ENCODE data around the gene TFPI. TPM values are rescaled to one million over a fixed set of nuclear protein-coding genes. Genes with fewer than 3 reads are reported as not detected.
"Not testable (repeated sequence)": the region's sequence is repeated elsewhere in the genome, so short reads cannot be mapped to it uniquely, and the experiment has no call there.

The TFPI gene
- total RNA-seq, 1 experiment from 2014 or later = 16.0 TPM

GRCh38 chr2:187566712-187567111, 12.5 kb upstream of the TFPI start:
- Histone ChIP-seq H3K27me3 (ENCODE audit: low read length) (no peaks in the 10 kb centered on the region), H3K36me3 (ENCODE audit: low read depth, low read length) (no peaks in the 10 kb centered on the region), H3K79me2 (ENCODE audit: low read length) (no peaks in the 10 kb centered on the region), H3K9me3 (ENCODE audit: low read length) (no peaks in the 10 kb centered on the region), H3K4me1 (ENCODE audit: insufficient read depth, low read length) (no peaks in the 10 kb centered on the region), H4K20me1 (ENCODE audit: low read length) (no peaks in the 10 kb centered on the region), H3K27ac (ENCODE audit: low read length) (no peak overlapping the region), H3F3A (ENCODE audit: low read length, unreplicated experiment) (no peaks in the 10 kb centered on the region), H3K9ac (ENCODE audit: low read length) (no peak overlapping the region), H3K4me3 (ENCODE audit: low read length) (no peak overlapping the region), H2AFZ (ENCODE audit: low read length) (no peak overlapping the region), H3K9me2 (replicated peaks; ENCODE audit: low read length) (no peaks in the 10 kb centered on the region), H3K4me2 (ENCODE audit: low read length) (no peak overlapping the region)
- CTCF ChIA-PET = interaction anchor here (1.0 kb wide), 2 partner anchors 67 to 72 kb away, joined by 3 to 4 read pairs; no protein-coding TSS in a partner anchor
- intact Hi-C loops (cut with micrococcal nuclease) = no loop called here
- TF ChIP-seq, protein P1, sequence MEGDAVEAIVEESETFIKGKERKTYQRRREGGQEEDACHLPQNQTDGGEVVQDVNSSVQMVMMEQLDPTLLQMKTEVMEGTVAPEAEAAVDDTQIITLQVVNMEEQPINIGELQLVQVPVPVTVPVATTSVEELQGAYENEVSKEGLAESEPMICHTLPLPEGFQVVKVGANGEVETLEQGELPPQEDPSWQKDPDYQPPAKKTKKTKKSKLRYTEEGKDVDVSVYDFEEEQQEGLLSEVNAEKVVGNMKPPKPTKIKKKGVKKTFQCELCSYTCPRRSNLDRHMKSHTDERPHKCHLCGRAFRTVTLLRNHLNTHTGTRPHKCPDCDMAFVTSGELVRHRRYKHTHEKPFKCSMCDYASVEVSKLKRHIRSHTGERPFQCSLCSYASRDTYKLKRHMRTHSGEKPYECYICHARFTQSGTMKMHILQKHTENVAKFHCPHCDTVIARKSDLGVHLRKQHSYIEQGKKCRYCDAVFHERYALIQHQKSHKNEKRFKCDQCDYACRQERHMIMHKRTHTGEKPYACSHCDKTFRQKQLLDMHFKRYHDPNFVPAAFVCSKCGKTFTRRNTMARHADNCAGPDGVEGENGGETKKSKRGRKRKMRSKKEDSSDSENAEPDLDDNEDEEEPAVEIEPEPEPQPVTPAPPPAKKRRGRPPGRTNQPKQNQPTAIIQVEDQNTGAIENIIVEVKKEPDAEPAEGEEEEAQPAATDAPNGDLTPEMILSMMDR (conservative IDR thresholded peaks at IDR 0.05; ENCODE audit: low read depth, low read length) = no peak
- TF ChIP-seq EZH2 (IDR thresholded peaks at IDR 0.05; ENCODE audit: low read length, unreplicated experiment) (no peak), EZH2phosphoT487 (IDR thresholded peaks at IDR 0.05; ENCODE audit: borderline replicate concordance, low read length) (no peak)
- POLR2A ChIA-PET (ENCODE audit: unreplicated experiment) = interaction anchor here (0.7 to 0.9 kb wide), 2 partner anchors 12 to 87 kb away, joined by 4 to 6 read pairs; no protein-coding TSS in a partner anchor
- BruUV-seq (replicated peaks) = no TSS peak
- DNase-seq = no peak
- no peak for ATAC-seq

DNA sequence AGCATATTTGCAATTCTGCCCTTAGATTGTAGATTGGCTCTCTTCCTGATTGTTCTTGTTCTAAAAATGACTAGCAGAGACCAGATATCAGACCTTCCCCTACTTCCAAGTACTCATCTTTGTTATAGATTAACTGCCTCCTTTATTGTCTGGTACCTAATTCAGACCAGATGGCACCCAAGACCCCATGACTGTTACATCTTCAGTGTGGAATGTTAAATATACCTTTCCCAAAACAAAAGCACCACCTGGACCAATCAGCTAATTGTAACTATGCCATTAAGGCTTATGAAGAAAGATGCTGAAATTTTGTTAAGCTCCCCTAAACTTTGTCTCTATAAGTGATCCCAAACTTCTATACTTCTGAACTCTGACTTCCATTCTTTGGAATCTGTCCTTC, 12.0 kb upstream of the TFPI start:
- ATAC-seq (no peak), DNase-seq (no peak)
- no peak overlapping the region for H3K27ac ChIP-seq (ENCODE audit: low read length)
- BruUV-seq (replicated peaks) = no TSS peak
- ChIA-PET CTCF (interaction anchor here (1.0 kb wide), 1 partner anchor 73 kb away, joined by 3 read pairs; no protein-coding TSS in a partner anchor), POLR2A (ENCODE audit: unreplicated experiment) (interaction anchor here (0.7 kb wide), 1 partner anchor 87 kb away, joined by 4 read pairs; no protein-coding TSS in a partner anchor)
- H3K4me2 ChIP-seq (ENCODE audit: low read length) = no peak overlapping the region
- intact Hi-C loops (cut with micrococcal nuclease) = no loop called here
- TF ChIP-seq EZH2phosphoT487 (IDR thresholded peaks at IDR 0.05; ENCODE audit: borderline replicate concordance, low read length) (no peak), EZH2 (IDR thresholded peaks at IDR 0.05; ENCODE audit: low read length, unreplicated experiment) (no peak)
- TF ChIP-seq, protein P1 (conservative IDR thresholded peaks at IDR 0.05; ENCODE audit: low read depth, low read length) = no peak
- H3F3A ChIP-seq (ENCODE audit: low read length, unreplicated experiment) = no peaks in the 10 kb centered on the region
- H3K4me1 ChIP-seq (ENCODE audit: insufficient read depth, low read length) = no peaks in the 10 kb centered on the region
- H3K9ac ChIP-seq (ENCODE audit: low read length) = no peak overlapping the region
- H3K36me3 ChIP-seq (ENCODE audit: low read depth, low read length) = no peaks in the 10 kb centered on the region
- no peaks in the 10 kb centered on the region for H3K9me2 ChIP-seq (replicated peaks; ENCODE audit: low read length)
- H2AFZ ChIP-seq (ENCODE audit: low read length) = no peak overlapping the region
- no peaks in the 10 kb centered on the region for H3K9me3 ChIP-seq (ENCODE audit: low read length)
- H3K4me3 ChIP-seq (ENCODE audit: low read length) = no peak overlapping the region
- no peaks in the 10 kb centered on the region for H4K20me1 ChIP-seq (ENCODE audit: low read length)
- no peaks in the 10 kb centered on the region for H3K27me3 ChIP-seq (ENCODE audit: low read length)
- no peaks in the 10 kb centered on the region for H3K79me2 ChIP-seq (ENCODE audit: low read length)

DNA sequence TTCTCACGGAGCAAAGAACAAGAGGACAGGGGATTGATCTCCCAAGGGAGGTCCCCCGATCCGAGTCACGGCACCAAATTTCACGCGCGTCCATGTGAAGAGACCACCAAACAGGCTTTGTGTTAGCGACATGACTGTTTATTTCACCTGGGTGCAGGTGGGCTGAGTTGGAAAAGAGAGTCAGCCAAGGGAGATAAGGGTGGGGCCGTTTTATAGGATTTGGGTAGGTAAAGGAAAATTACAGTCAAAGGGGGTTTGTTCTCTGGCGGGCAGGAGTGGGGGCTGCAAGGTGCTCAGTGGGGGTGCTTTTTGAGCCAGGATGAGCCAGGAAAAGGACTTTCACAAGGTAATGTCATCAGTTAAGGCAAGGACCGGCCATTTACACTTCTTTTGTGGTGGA, 11.4 kb upstream of the TFPI start:
- BruUV-seq (replicated peaks); H2AFZ ChIP-seq (ENCODE audit: low read length); H3K36me3 ChIP-seq (ENCODE audit: low read depth, low read length); H3K27me3 ChIP-seq (ENCODE audit: low read length); H4K20me1 ChIP-seq (ENCODE audit: low read length); POLR2A ChIA-PET (ENCODE audit: unreplicated experiment); ATAC-seq; H3K79me2 ChIP-seq (ENCODE audit: low read length); H3K9me3 ChIP-seq (ENCODE audit: low read length); H3K9ac ChIP-seq (ENCODE audit: low read length); H3K9me2 ChIP-seq (replicated peaks; ENCODE audit: low read length); H3K4me3 ChIP-seq (ENCODE audit: low read length); H3F3A ChIP-seq (ENCODE audit: low read length, unreplicated experiment); H3K27ac ChIP-seq (ENCODE audit: low read length); intact Hi-C loops (cut with micrococcal nuclease); DNase-seq; H3K4me2 ChIP-seq (ENCODE audit: low read length); CTCF ChIA-PET; H3K4me1 ChIP-seq (ENCODE audit: insufficient read depth, low read length): not testable (repeated sequence)

GRCh38 chr2:187556493-187556892, 2.3 kb upstream of the TFPI start:
- H3K27me3 ChIP-seq (ENCODE audit: low read length); CTCF ChIA-PET; POLR2A ChIA-PET (ENCODE audit: unreplicated experiment); H3K4me2 ChIP-seq (ENCODE audit: low read length); H3K9ac ChIP-seq (ENCODE audit: low read length); intact Hi-C loops (cut with micrococcal nuclease); H4K20me1 ChIP-seq (ENCODE audit: low read length); H2AFZ ChIP-seq (ENCODE audit: low read length); H3K4me3 ChIP-seq (ENCODE audit: low read length); H3F3A ChIP-seq (ENCODE audit: low read length, unreplicated experiment); ATAC-seq; H3K27ac ChIP-seq (ENCODE audit: low read length); DNase-seq; H3K9me2 ChIP-seq (replicated peaks; ENCODE audit: low read length); H3K9me3 ChIP-seq (ENCODE audit: low read length); H3K36me3 ChIP-seq (ENCODE audit: low read depth, low read length); BruUV-seq (replicated peaks): not testable (repeated sequence)
- peaks cover 23% of the 10 kb centered on the region for H3K4me1 ChIP-seq (ENCODE audit: insufficient read depth, low read length)
- H3K79me2 ChIP-seq (ENCODE audit: low read length) = peaks cover 19% of the 10 kb centered on the region

Data from PC-3 (cell line).